Measurements from ENCODE around the gene GDPD3. TPM values are rescaled to one million over a fixed set of nuclear protein-coding genes. Genes with fewer than 3 reads are reported as not detected.

The GDPD3 gene
- total and polyA plus RNA-seq, 9 of the 15 experiments (the other 6 are each of a cell fraction or from before 2014, with no cell fraction given): 0.47 to 3.9 (median 1.1) TPM

DNA sequence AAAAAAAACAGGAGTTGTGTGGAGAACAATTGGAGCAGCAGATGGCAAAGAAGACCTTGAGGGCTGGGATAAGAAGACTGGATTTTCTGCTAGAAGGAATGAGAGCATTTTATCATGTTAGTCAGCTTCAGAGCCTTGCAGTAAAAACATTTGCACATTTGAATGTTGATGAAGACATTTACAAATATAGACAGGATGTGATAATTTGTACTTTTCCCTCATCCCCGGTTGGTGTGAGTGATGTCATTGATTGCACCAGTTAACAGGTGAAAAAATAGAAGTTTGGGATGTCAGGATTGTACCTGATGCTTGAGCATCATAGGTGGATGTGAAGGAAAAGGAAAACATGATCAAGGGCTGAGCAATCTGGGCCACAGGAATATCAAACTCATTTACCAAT lies 32.3 kb upstream of the GDPD3 start:
- Histone ChIP-seq H3K4me2 (ENCODE audit: insufficient read depth, low read length) (no peak overlapping the region), H3K9me1 (ENCODE audit: control insufficient read depth, insufficient read depth, low read length) (no peaks in the 10 kb centered on the region), H3K9ac (ENCODE audit: insufficient read depth in 1 of 2, low read depth in 2 of 2, low read length in 2 of 2) (no peak overlapping the region), H4K20me1 (replicated peaks; ENCODE audit: control insufficient read depth, insufficient read depth, low read length) (no peaks in the 10 kb centered on the region), H3K79me2 (ENCODE audit: control insufficient read depth, insufficient read depth, low read length) (no peaks in the 10 kb centered on the region), H3K4me1 (replicated peaks in 1 of 2; ENCODE audit: control insufficient read depth in 2 of 2, insufficient read depth in 2 of 2, low read length in 2 of 2) (no peaks in the 10 kb centered on the region; a peak in 1 of 5 replicates), H3K9me3 (replicated peaks; ENCODE audit: control insufficient read depth, insufficient read depth, low read depth, low read length) (peaks cover 8% of the 10 kb centered on the region; the same call in 1 of the 2 replicates), H3K27ac (ENCODE audit: extremely low read depth, low read depth, low read length) (no peak overlapping the region), H3K36me3 (ENCODE audit: control insufficient read depth, insufficient read depth, low read length) (no peaks in the 10 kb centered on the region), H2AFZ (ENCODE audit: low read depth, low read length) (no peak overlapping the region), H3K4me3 (no peak overlapping the region), H3K27me3 (ENCODE audit: control insufficient read depth in 2 of 2, insufficient read depth in 2 of 2, low read length in 2 of 2) (no peaks in the 10 kb centered on the region)
- in situ Hi-C loops (cut with MboI) (loop anchor here (25.0 kb wide), 1 partner anchor 683 kb away; the partner anchor contains the start of genes BOLA2, SLX1B and SULT1A4), intact Hi-C loops (cut with micrococcal nuclease) (no loop called here)
- FAIRE-seq: no peak
- ATAC-seq: no peak
- no TSS peak for BruUV-seq (replicated peaks)
- TF ChIP-seq CBX5 (IDR thresholded peaks at IDR 0.05; ENCODE audit: borderline replicate concordance, low read depth) (no peak), XRCC4 (IDR thresholded peaks at IDR 0.05; ENCODE audit: extremely low read depth, insufficient read depth, insufficient read length) (no peak), HMG20A (CRISPR knock-in tag; conservative IDR thresholded peaks at IDR 0.05) (no peak), SMC3 (conservative IDR thresholded peaks at IDR 0.05; ENCODE audit: insufficient read depth, low read depth, low read length) (no peak), CBX3 (IDR thresholded peaks at IDR 0.05; ENCODE audit: borderline replicate concordance in 1 of 2, low read length in 2 of 2) (no peak), NFE2L1 (tag; IDR thresholded peaks at IDR 0.05; ENCODE audit: borderline replicate concordance, low read depth) (no peak), RFX7 (CRISPR knock-in tag; IDR thresholded peaks at IDR 0.05) (no peak), ELF2 (CRISPR knock-in tag; IDR thresholded peaks at IDR 0.05) (no peak), ZBTB8A (IDR thresholded peaks at IDR 0.05; ENCODE audit: partially characterized antibody) (no peak)
- 0% methylated on average over 1 of the region's 1 CpG for WGBS (ENCODE audit: insufficient coverage, low coverage, missing lambda C conversion rate)
- ChIA-PET CTCF (ENCODE audit: low intra/inter-chr PET ratio) (no interaction called here), POLR2A (interaction anchor here (1.1 kb wide), 1 partner anchor 8 kb away, joined by 5 read pairs; no protein-coding TSS in a partner anchor)
- DNase-seq (ENCODE audit: extremely low read depth in 1 of 4, low spot score in 3 of 4): no peak

Data from K562 (cell line).